GM18870 (cell line): ENCODE data around the gene BACH2.
"Not testable (repeated sequence)": the region's sequence is repeated elsewhere in the genome, so short reads cannot be mapped to it uniquely, and the experiment has no call there.

Source experiments
- ATAC-seq: cut with Tn5 transposase; IDR thresholded peaks from one replicate; pipeline ENCODE4 v1.9.1; 2021; ENCODE audit warnings: moderate library complexity; ENCODE audit not compliant: unreplicated experiment

Gene BACH2

GRCh38 chr6:90296341-90297114, at the start of gene BACH2:
BACH2 (minus strand) TSS chr6:90296843; CDS start chr6:90008844, 287,999 bp downstream.
- peak; percentile 63 for ATAC-seq

DNA sequence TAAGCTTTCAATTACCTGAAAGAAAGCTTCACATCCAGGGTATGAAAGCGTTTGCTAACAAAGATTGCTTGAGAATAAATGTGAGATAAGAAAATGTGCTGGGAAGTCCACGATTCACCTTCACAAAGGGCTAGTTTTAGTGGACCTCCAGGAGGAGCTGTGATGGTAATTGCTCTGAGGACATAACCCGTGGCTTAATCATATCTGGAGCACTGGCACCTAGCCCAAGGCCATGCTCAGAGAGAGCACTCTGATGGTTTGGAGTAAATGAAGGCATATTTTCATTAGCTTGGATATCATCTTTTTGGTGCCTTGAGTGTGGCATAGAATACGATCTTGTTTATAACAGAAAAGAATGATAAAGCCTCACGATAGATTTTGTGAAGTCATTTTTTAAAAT, 46.9 kb upstream of the BACH2 start:
- ATAC-seq = no peak

DNA sequence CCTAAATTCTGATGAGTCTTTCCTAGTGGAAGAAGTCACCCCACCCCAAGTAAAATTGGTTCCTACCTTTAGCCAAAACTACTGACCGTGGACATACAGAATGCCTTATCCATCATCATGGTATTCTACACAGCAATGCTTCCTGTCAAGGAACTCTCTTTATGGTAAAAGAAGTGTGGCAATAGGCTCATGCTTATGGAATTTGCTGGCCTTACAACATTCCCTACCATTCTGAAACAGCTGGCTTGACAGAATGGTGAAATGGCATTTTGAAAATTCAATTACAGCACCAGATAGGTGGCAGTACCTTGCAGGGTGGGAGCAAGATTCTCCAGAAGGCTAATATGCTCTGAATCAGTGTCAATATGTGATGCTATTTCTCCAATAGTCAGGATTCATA, 41.8 kb upstream of the BACH2 start:
- no peak for ATAC-seq

GRCh38 chr6:90336388-90336947, 39.8 kb upstream of the BACH2 start:
- no peak for ATAC-seq

DNA sequence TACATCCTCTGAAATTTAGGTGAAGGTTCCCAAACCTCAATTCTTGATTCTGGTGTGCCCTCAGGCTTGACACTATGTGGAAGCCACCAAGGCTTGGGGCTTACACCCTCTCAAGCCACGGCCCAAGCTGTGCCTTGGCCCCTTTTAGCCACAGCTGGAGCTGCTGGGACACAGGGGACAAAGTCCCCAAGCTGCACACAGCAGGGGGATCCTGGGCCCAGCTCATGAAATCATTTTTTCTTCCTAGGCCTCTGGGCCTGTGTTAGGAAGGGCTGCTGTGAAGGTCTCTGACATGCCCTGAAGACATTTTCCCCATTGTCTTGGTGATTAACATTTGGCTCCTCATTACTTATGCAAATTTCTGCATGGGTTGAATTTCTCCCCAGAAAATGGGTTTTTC, 37.3 kb upstream of the BACH2 start:
- no peak for ATAC-seq

DNA sequence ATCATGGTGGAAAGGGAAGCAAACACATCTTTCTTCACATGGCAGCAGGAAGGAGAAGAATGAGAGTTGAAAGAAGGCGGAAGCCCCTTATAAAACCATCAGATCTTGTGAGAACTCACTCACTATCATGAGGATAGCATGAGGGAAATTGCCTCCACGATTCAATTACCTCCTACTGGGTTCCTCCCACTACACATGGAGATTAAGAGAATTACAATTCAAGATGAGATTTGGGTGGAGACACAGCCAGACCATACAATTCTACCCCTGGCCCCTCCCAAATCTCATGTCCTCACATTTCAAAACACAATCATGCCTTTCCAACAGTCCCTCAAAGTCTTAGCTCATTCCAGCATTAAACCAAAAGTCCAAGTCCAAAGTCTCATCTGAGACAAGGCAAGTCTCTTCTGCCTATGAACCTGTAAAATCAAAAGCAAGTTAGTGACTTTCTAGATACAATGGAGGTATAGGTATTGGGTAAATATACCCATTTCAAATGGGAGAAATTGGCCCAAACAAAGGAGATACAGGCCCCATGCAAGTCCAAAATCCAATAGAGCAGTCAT, 36.4 kb upstream of the BACH2 start:
- ATAC-seq = not testable (repeated sequence)

- no peak for ATAC-seq
These were observed 32.9 kb upstream of the BACH2 start for GRCh38 chr6:90329386-90330077.

GRCh38 chr6:90328004-90328403, 31.4 kb upstream of the BACH2 start:
- no peak for ATAC-seq

DNA sequence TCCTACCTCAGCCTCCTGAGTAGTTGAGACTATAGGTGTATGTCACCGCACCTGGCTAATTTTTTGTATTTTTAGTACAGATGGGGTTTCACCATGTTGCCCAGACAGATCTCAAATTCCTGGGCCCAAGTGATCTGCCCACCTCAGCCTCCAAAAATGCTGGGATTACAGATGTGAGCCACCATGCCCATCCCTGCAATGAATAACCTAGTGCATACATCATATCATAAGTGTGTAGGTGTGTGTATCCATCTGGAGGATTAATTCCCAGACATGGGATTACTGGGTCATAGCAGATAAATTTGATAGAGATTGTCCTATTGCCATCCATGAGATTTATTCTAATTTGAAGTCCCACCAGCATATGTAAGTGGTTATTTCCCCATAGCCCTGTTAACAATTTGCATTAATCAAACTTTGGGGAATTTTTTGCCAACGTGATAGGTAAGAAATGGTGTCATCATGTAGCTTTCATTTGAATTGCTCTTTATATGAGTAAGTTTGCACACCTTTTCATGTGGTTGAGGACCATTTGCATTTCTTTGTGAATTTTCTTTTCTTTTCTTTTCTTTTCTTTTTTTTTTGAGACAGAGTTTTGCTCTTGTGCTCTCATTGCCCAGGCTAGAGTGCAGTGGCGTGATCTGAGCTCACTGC, 29.9 kb upstream of the BACH2 start:
- no peak for ATAC-seq

- ATAC-seq = no peak
These were observed 27.1 kb upstream of the BACH2 start for GRCh38 chr6:90323706-90324105.

DNA sequence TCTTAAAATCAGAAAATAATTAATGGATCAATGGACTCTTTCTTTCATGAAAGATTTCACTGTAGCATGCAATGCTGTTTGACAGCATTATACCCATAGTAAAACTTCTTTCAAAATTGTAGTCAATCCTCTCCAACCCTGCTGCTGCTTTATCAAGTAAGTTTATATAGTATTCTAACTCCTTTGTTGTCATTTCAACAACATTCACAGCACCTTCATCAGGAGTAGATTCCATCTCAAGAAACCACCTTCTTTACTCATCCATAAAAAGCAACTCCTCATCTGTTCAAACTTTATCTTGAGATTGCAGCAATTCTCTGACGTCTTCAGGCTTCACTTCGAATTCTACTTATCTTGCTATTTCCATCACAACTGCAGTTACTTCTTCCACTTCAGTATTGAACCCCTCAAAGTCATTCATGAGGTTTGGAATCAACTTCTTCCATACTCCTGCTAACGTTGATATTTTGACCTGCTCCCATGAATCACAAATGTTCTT, 26.4 kb upstream of the BACH2 start:
- no peak for ATAC-seq

DNA sequence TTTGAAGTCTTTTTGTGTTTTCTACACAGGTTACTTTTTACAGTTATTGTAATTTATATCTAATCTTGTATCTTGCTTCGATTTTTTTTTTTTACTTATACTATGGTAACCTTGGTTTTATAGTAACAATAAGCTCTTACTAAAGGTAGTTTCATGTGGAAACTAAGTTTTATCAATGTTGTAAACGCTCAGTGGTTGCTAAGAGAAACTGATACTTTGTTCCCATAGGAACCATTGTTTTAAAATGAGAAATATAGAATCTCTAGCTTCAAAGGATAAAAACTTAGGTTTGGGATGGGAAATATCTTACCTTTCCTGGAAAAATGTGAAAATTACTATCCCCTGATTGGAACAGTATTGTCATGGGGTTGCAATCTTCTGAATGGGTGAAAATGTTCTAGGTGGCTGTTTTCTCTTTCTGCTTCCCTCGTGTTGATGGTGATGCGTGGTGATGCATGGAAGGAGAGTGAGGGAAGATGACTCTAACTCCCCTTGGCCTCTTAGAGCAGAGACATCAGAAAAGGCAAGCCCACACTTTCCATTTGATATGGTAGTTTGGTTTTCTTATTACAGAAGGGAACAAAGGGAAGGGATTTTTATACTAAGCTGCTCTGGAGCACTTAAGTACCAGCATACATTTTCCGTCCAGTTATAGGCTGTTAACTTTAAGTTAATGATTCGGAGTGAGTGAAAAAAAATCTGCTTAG, 23.5 kb upstream of the BACH2 start:
- ATAC-seq = no peak

- ATAC-seq = no peak
These were observed 22.4 kb upstream of the BACH2 start for GRCh38 chr6:90319044-90319443.

GRCh38 chr6:90315986-90316385, 19.3 kb upstream of the BACH2 start:
- no peak for ATAC-seq

GRCh38 chr6:90315354-90315950, 18.8 kb upstream of the BACH2 start:
- ATAC-seq = no peak

DNA sequence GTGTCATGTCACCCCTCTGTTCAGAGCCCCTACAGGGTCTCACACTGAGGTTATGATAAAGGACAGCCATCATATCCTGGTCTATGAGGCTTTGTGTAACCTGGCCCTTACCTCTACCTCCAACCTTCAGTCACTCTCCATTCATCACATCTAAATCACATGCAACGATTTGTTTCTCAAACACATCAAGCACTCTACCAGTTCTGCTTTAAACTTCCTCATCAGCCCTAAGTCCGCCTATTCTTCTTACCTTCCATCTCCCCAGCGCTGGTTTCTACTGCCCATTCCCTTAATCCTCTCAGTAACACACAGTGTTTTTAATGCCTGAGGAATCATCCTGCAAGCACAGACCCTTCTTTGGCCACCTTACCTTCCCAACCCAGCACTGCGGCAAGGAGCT, 17.9 kb upstream of the BACH2 start:
- no peak for ATAC-seq

DNA sequence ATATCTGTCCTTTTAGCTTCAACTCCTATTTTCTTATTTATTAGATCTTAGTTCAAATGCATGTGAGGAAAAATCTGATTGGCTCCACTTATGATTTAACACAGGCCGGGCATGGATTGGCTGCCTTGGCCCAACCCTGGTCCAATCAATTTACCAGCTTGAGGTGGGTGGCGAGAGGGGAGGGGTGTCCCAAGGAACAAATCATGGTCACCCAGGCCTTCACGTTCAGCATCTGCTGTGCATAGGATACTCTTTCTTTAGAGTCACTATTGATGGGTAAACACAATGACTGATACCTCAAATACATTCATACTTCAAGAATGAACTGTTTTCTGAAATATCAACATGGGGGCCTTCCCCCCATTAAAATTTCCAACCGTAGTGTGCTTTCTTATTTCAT, 14.9 kb upstream of the BACH2 start:
- no peak for ATAC-seq

GRCh38 chr6:90305800-90306448, 9.3 kb upstream of the BACH2 start:
- no peak for ATAC-seq

- ATAC-seq = no peak
These were observed 7.7 kb upstream of the BACH2 start for GRCh38 chr6:90304308-90304707.

DNA sequence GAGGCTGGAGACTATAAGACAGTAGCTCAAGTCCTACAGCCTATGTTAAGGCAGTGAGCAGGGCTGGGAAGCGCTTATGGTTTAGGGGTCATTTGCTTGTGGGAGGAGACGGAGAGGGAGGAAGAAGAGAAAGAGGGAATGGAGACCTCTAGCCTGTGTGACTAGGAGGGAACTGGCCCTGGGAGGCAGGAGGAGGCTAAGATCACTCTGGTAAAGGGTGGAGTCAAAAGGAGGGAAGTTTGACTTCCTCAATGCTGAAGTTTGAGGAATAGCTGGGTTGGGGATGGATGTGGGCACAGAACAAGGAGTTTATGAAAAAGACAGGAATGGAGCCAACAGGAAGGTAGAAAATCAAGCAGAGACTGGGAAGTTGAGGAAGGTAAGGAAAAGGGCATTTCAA, 6.4 kb upstream of the BACH2 start:
- no peak for ATAC-seq
